ENCODE measurements around the gene MET. TPM values are rescaled to one million over a fixed set of nuclear protein-coding genes. Genes with fewer than 3 reads are reported as not detected.
A peak's percentile ranks its signal among the peaks of the same experiment; 100 is the strongest.

Gene MET
- total RNA-seq, 4 donors from 2014 or later: 15.9 to 36.8 (median 28.7) TPM

DNA sequence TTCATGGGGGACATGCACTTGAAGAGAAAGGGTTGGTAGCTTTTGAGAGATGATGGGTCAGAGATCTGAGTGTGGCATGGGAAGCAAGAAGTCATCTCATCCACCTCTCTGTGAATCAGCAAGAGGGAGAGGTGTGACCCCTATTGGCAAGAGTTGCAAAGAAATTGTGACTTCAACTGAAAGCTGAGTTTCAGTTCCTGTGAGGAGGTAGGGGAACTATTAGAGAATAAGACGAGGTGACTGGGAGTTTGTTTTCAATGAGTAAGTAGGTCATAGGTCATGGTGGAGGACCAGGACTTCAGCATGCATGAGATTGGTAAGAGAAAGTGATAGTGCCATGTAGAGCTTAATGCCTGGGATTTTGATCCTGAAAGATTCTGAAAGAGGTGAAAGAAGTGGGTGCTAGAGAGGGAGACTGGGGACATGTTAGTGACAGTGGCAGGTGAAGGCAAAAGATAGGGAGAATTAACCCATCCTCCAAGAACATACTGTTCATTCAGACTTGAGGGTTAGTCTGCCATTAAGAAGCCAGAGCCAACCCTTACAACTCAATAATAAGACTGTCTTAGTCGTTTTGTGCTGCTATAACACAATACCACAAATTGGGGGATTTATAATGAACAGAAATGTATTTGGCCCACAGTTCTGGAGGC, 114.9 kb downstream of the MET start:
- DNase-seq (no peak), ATAC-seq (peak; percentile 40 to 51)
- intact Hi-C loops (cut with DNase I; ENCODE audit: low total_unique reads): loop anchor here (5.0 kb wide), 1 partner anchor 115 kb away; the partner anchor contains the start of gene MET
- no peak overlapping the region for H3K4me3 ChIP-seq
- peak overlapping the region; percentile 41 to 71 (median 54) for H3K27ac ChIP-seq
- H3K27me3 ChIP-seq: no peaks in the 10 kb centered on the region
- H3K9me3 ChIP-seq: no peaks in the 10 kb centered on the region
- in situ Hi-C loops (cut with MboI; ENCODE audit: low sequenced_read_pairs in 4 of 4): no loop called here
- H3K4me1 ChIP-seq: peaks cover 23 to 24% of the 10 kb centered on the region in 2 donors
- peaks cover 0 to 29% of the 10 kb centered on the region in 2 donors for H3K36me3 ChIP-seq
- TF ChIP-seq, protein P1, sequence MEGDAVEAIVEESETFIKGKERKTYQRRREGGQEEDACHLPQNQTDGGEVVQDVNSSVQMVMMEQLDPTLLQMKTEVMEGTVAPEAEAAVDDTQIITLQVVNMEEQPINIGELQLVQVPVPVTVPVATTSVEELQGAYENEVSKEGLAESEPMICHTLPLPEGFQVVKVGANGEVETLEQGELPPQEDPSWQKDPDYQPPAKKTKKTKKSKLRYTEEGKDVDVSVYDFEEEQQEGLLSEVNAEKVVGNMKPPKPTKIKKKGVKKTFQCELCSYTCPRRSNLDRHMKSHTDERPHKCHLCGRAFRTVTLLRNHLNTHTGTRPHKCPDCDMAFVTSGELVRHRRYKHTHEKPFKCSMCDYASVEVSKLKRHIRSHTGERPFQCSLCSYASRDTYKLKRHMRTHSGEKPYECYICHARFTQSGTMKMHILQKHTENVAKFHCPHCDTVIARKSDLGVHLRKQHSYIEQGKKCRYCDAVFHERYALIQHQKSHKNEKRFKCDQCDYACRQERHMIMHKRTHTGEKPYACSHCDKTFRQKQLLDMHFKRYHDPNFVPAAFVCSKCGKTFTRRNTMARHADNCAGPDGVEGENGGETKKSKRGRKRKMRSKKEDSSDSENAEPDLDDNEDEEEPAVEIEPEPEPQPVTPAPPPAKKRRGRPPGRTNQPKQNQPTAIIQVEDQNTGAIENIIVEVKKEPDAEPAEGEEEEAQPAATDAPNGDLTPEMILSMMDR (IDR thresholded peaks at IDR 0.05 in 4 of 5, conservative IDR thresholded peaks at IDR 0.05 in 1 of 5): peak in 1 of 5 experiments; percentile 11
- no peak for TF ChIP-seq POLR2A (IDR thresholded peaks at IDR 0.05)

DNA sequence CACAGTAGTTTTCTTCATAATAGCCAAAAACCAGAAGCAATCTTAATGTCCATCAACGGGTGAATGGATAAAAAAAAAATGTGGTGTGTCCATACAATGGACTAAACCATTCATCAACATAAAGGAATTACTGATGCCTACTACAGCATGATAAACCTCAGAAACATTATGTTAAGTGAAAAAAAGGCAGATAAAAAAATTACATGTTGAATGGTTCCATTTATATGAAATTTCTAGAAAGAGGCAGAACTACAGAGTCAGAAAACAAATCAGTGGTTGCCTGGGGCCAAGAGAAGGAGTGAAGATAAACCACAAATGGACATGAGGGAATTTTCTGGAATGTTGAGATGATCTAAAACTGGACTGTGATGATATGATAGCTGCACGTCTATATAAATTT, 115.9 kb downstream of the MET start:
- intact Hi-C loops (cut with DNase I; ENCODE audit: low total_unique reads): loop anchor here (5.0 kb wide), 1 partner anchor 116 kb away; the partner anchor contains the start of gene MET
- in situ Hi-C loops (cut with MboI; ENCODE audit: low sequenced_read_pairs in 4 of 4): no loop called here
- TF ChIP-seq, protein P1 (IDR thresholded peaks at IDR 0.05 in 4 of 5, conservative IDR thresholded peaks at IDR 0.05 in 1 of 5): no peak
- TF ChIP-seq POLR2A (IDR thresholded peaks at IDR 0.05): no peak
- Histone ChIP-seq H3K36me3 (peaks cover 0 to 28% of the 10 kb centered on the region in 2 donors), H3K4me3 (no peak overlapping the region), H3K4me1 (peaks cover 16 to 18% of the 10 kb centered on the region in 2 donors), H3K27me3 (no peaks in the 10 kb centered on the region), H3K27ac (peak overlapping the region; percentile 41 to 71 (median 54)), H3K9me3 (no peaks in the 10 kb centered on the region)
- ATAC-seq: no peak
- no peak for DNase-seq

DNA sequence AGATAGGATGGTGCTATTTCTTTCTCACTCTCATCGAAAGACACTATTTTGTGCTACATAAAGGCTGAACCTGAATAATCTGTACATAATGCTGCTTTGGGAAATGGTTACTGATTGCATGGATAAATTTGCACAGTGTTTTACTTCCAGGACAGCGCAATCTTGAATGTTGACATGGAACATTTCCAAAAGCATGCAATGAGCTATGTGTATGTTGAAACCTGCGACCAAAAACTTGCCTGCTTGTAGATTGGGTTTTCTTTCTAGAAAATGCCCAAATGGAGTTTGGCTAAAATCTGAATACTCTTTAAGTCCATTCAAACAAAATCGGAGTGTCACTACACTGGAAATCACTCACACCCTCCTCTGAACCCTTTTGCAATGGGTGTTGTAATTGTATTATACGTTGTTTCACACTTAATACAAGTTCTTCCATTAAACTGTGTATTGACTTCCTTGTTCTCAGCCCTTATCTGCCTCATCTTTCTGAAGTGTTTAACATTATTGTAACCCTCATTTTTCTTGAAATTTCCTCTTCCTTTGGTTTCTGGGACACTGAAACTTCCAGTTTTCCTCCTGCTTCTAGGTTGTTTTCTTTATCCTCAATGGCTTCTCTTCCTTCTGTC, 116.7 kb downstream of the MET start:
- Histone ChIP-seq H3K27ac (peak overlapping the region in 1 of 4 donors; percentile 71), H3K4me1 (peaks cover 16 to 18% of the 10 kb centered on the region in 2 donors), H3K27me3 (no peaks in the 10 kb centered on the region), H3K36me3 (peaks cover 0 to 21% of the 10 kb centered on the region in 2 donors), H3K9me3 (no peaks in the 10 kb centered on the region), H3K4me3 (no peak overlapping the region)
- DNase-seq (no peak), ATAC-seq (no peak)
- TF ChIP-seq, protein P1 (IDR thresholded peaks at IDR 0.05 in 4 of 5, conservative IDR thresholded peaks at IDR 0.05 in 1 of 5): no peak
- TF ChIP-seq POLR2A (IDR thresholded peaks at IDR 0.05): no peak
- in situ Hi-C loops (cut with MboI; ENCODE audit: low sequenced_read_pairs in 4 of 4): no loop called here
- intact Hi-C loops (cut with DNase I; ENCODE audit: low total_unique reads): loop anchor here (5.0 kb wide), 1 partner anchor 116 kb away; the partner anchor contains the start of gene MET

DNA sequence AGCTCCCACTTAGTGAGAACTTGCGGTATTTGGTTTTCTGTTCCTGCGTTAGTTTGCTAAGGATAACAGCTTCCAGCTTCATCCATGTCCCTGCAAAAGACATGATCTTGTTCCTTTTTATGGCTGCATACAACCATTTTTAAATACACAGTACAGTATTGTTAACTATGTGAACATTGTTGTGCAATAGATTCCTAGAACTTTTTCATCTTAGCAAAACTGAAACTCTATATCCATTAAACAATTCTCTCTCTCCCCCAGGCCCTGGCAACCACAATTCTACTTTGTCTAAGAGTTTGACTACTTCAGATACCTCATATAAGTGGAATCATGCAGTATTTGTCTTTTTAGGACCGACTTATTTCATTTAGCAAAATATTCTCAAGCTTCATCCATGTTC, 118.0 kb downstream of the MET start:
- ATAC-seq (no peak), DNase-seq (no peak)
- peak overlapping the region in 1 of 4 donors; percentile 56 for H3K27ac ChIP-seq
- peaks cover 16 to 18% of the 10 kb centered on the region in 2 donors for H3K4me1 ChIP-seq
- in situ Hi-C loops (cut with MboI; ENCODE audit: low sequenced_read_pairs in 4 of 4): no loop called here
- H3K36me3 ChIP-seq: peaks cover 0 to 8% of the 10 kb centered on the region in 2 donors
- H3K4me3 ChIP-seq: no peak overlapping the region
- intact Hi-C loops (cut with DNase I; ENCODE audit: low total_unique reads): no loop called here
- no peaks in the 10 kb centered on the region for H3K27me3 ChIP-seq
- H3K9me3 ChIP-seq: no peaks in the 10 kb centered on the region
- TF ChIP-seq POLR2A (IDR thresholded peaks at IDR 0.05): no peak
- TF ChIP-seq, protein P1 (IDR thresholded peaks at IDR 0.05 in 4 of 5, conservative IDR thresholded peaks at IDR 0.05 in 1 of 5): no peak

Measured in gastrocnemius medialis (tissue), 4 donors.